Upper lobe of left lung (tissue), 4 donors: ENCODE measurements around the gene FTL.

Experiments
- POLR2A ChIP-seq, 4 donors: fragments of 450-650 bp; IDR thresholded peaks; one replicate each; pipeline ENCODE4 v1.5.1; 2016 to 2017; ENCODE audit warnings: antibody characterized with exemption in 4 of 4, mild to moderate bottlenecking in 2 of 4
- POLR2AphosphoS5 ChIP-seq, 2 donors: sonication (generic); formaldehyde crosslinking; IDR thresholded peaks; one replicate each; pipeline ENCODE4 v1.5.1; 2017; ENCODE audit warnings: antibody characterized with exemption in 2 of 2
- TF ChIP-seq, protein P1 (sequence below), 6 experiments: fragments of 450-650 bp in 4 of 6; fragments of 200-600 bp in 2 of 6; sonication (generic) in 2 of 6; IDR thresholded peaks; one replicate each; pipeline ENCODE4 v1.5.1; 2016 to 2019; ENCODE audit warnings: antibody characterized with exemption in 6 of 6

GRCh38 chr19:49004133-49004532 lies 39.0 kb downstream of the FTL start:
- TF ChIP-seq, protein P1, sequence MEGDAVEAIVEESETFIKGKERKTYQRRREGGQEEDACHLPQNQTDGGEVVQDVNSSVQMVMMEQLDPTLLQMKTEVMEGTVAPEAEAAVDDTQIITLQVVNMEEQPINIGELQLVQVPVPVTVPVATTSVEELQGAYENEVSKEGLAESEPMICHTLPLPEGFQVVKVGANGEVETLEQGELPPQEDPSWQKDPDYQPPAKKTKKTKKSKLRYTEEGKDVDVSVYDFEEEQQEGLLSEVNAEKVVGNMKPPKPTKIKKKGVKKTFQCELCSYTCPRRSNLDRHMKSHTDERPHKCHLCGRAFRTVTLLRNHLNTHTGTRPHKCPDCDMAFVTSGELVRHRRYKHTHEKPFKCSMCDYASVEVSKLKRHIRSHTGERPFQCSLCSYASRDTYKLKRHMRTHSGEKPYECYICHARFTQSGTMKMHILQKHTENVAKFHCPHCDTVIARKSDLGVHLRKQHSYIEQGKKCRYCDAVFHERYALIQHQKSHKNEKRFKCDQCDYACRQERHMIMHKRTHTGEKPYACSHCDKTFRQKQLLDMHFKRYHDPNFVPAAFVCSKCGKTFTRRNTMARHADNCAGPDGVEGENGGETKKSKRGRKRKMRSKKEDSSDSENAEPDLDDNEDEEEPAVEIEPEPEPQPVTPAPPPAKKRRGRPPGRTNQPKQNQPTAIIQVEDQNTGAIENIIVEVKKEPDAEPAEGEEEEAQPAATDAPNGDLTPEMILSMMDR (IDR thresholded peaks at IDR 0.05) = no peak
- no peak for TF ChIP-seq POLR2AphosphoS5 (IDR thresholded peaks at IDR 0.05)
- TF ChIP-seq POLR2A (IDR thresholded peaks at IDR 0.05) = no peak
